Osteoblast (primary cell): ENCODE measurements around the gene TTLL10. TPM values are rescaled to one million over a fixed set of nuclear protein-coding genes. Genes with fewer than 3 reads are reported as not detected.

Source experiments
- DNase-seq: peaks from one replicate; pipeline ENCODE4 v3.0.0; 2011; ENCODE audit warnings: low spot score, mixed read lengths; ENCODE audit not compliant: insufficient read length; ENCODE audit errors: missing footprints
- H2AFZ ChIP-seq: 2 replicates; pipeline ENCODE4 v1.6.0; 2011; ENCODE audit warnings: mild to moderate bottlenecking, low read length
- H3K27ac ChIP-seq: 2 replicates; pipeline ENCODE4 v1.5.1; 2011; ENCODE audit warnings: mild to moderate bottlenecking, low read depth, low read length, moderate library complexity
- H3K27me3 ChIP-seq: 2 replicates; pipeline ENCODE4 v1.6.0; 2012; ENCODE audit warnings: mild to moderate bottlenecking, control low read depth, inconsistent platforms, low read length, moderate library complexity; ENCODE audit not compliant: insufficient read depth
- H3K36me3 ChIP-seq: 2 replicates; pipeline ENCODE4 v1.5.1; 2011; ENCODE audit warnings: mild to moderate bottlenecking, low read length, control low read depth, moderate library complexity; ENCODE audit not compliant: insufficient read depth
- H3K4me1 ChIP-seq: 2 replicates; pipeline ENCODE4 v1.5.1; 2011; ENCODE audit warnings: mild to moderate bottlenecking, low read length, control low read depth, moderate library complexity; ENCODE audit not compliant: insufficient read depth
- H3K4me2 ChIP-seq: 2 replicates; pipeline ENCODE4 v1.6.0; 2011; ENCODE audit warnings: mild to moderate bottlenecking, low read length; ENCODE audit not compliant: insufficient read depth
- H3K4me3 ChIP-seq: fragments of 200-600 bp; sonication (generic); 3 replicates; pipeline ENCODE4 v1.5.1; 2012; ENCODE audit warnings: mild to moderate bottlenecking, low read length, inconsistent platforms; ENCODE audit not compliant: insufficient read depth
- H3K79me2 ChIP-seq: 2 replicates; pipeline ENCODE4 v1.6.0; 2012; ENCODE audit warnings: mild to moderate bottlenecking, low read length, control low read depth, inconsistent platforms; ENCODE audit not compliant: insufficient read depth
- H3K9me3 ChIP-seq: 2 replicates; pipeline ENCODE4 v1.5.1; 2011; ENCODE audit warnings: low read depth, low read length, control low read depth
- H4K20me1 ChIP-seq: 2 replicates; pipeline ENCODE4 v1.6.0; 2012; ENCODE audit warnings: mild to moderate bottlenecking, low read length, control low read depth; ENCODE audit not compliant: insufficient read depth
- total RNA-seq: library from RNA; depleted of rRNA; stranded (reverse); fragments of >200 nt; gene quantifications from 2 replicates; pipeline ENCODE4 v1.2.3, GENCODE V29; 2012
- TF ChIP-seq, protein P1 (sequence below): IDR thresholded peaks from 2 replicates; pipeline ENCODE4 v1.5.1; 2011; ENCODE audit warnings: mild to moderate bottlenecking, low read depth, low read length, moderate library complexity; ENCODE audit errors: extremely low read depth

TTLL10 gene
- total RNA-seq, 1 donor, result not detected

DNA sequence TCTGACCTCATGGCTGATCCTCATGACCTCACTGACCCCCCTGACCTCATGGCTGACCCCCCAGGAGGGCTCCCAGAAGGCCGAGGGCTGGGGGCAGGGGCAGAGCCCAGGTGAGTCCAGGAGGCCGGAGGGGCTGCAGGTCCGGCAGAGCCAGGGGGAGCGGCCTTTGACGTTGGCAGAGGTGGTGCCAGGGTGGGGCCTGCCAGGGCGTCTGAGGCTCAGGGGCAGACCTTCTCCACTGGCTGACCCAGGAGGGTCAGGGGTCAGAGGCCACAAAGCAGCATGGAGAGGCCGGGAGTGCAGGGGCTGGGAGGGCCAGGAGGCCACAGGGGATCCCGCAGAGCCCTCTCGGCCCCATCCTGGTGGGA, 28.1 kb upstream of the TTLL10 start:
- Histone ChIP-seq H3K27ac (no peak overlapping the region), H4K20me1 (no peaks in the 10 kb centered on the region), H3K27me3 (no peaks in the 10 kb centered on the region), H3K9me3 (no peaks in the 10 kb centered on the region), H3K36me3 (no peaks in the 10 kb centered on the region), H2AFZ (no peak overlapping the region), H3K4me2 (no peak overlapping the region), H3K4me3 (no peak overlapping the region), H3K79me2 (no peaks in the 10 kb centered on the region), H3K4me1 (no peaks in the 10 kb centered on the region)
- TF ChIP-seq, protein P1, sequence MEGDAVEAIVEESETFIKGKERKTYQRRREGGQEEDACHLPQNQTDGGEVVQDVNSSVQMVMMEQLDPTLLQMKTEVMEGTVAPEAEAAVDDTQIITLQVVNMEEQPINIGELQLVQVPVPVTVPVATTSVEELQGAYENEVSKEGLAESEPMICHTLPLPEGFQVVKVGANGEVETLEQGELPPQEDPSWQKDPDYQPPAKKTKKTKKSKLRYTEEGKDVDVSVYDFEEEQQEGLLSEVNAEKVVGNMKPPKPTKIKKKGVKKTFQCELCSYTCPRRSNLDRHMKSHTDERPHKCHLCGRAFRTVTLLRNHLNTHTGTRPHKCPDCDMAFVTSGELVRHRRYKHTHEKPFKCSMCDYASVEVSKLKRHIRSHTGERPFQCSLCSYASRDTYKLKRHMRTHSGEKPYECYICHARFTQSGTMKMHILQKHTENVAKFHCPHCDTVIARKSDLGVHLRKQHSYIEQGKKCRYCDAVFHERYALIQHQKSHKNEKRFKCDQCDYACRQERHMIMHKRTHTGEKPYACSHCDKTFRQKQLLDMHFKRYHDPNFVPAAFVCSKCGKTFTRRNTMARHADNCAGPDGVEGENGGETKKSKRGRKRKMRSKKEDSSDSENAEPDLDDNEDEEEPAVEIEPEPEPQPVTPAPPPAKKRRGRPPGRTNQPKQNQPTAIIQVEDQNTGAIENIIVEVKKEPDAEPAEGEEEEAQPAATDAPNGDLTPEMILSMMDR, result no peak
- DNase-seq, result no peak

DNA sequence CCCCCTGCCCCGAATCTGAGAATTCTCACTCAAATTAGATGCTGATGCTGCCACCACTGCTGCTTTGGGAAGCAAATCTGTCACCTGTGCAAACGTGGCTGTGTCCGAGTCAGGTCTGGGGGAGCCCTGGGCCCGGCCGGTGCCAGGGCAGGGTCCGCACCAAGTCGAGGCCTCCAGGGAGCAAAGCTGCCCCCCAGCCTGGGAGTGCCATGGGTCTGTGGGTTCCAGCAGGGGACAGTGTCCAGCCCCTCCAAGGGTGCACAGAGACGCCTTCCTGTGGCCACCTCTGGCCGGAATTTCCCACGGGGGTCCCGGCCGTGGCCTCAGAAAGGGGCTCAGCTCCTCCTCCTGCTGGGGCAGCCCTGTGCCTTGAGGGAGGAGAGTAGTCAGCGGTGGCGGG, 27.7 kb upstream of the TTLL10 start:
- H3K4me3 ChIP-seq, result no peak overlapping the region
- TF ChIP-seq, protein P1, result no peak

DNA sequence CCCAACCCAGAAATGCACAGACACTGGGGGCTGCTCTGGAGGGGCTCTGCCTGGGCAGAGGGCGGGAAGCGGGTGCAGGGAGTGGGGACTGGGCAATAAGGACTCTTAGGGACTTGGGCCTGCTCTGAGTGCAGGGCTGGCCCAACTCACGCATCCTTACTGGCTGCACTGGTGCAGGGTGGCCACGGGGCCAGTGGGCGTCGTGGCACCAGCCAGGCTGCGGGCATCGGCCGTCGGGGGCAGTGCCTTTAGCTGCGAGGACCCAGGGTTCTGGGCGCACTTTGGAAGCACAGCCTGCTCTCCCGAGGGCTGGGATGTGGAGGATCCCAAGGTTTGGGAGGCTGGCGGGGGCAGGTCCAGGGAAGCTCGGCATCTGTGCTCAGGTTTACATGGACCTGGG, 27.1 kb upstream of the TTLL10 start:
- H3K36me3 ChIP-seq, result no peaks in the 10 kb centered on the region
- no peak overlapping the region for H3K27ac ChIP-seq
- TF ChIP-seq, protein P1, result no peak
- H3K27me3 ChIP-seq, result no peaks in the 10 kb centered on the region
- no peaks in the 10 kb centered on the region for H3K4me1 ChIP-seq
- H3K4me3 ChIP-seq, result no peak overlapping the region
- H3K79me2 ChIP-seq, result no peaks in the 10 kb centered on the region
- H3K4me2 ChIP-seq, result no peak overlapping the region
- no peaks in the 10 kb centered on the region for H3K9me3 ChIP-seq
- no peaks in the 10 kb centered on the region for H4K20me1 ChIP-seq
- no peak for DNase-seq
- no peak overlapping the region for H2AFZ ChIP-seq

More for the DNA sequence above, 27.7 kb upstream of the TTLL10 start:
- no peaks in the 10 kb centered on the region for H3K4me1 ChIP-seq
- DNase-seq, result no peak
- H4K20me1 ChIP-seq, result no peaks in the 10 kb centered on the region
- H3K9me3 ChIP-seq, result no peaks in the 10 kb centered on the region
- no peak overlapping the region for H3K4me2 ChIP-seq
- H3K27me3 ChIP-seq, result no peaks in the 10 kb centered on the region
- H3K27ac ChIP-seq, result no peak overlapping the region
- H2AFZ ChIP-seq, result no peak overlapping the region
- H3K36me3 ChIP-seq, result no peaks in the 10 kb centered on the region
- no peaks in the 10 kb centered on the region for H3K79me2 ChIP-seq

DNA sequence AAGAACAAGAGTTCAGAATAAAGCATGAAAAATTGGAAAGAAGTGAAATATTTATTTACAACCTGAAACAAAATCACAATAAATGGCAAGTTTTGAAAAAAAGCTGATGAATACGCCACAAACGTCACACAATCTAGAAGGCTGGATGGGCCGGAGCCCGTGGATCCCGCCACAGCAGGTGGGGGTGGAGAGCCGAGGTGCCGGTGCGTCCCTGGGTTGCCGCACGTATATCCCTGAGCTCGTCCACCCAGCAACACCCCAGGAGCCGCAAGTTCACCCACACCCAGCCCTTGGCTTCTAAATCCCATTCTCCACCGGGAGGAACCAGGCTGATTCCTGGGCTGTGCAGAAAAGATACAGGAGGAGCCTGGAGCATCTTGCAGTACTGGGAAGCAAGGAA, 25.6 kb upstream of the TTLL10 start:
- TF ChIP-seq, protein P1, result no peak
- Histone ChIP-seq H3K4me3 (no peak overlapping the region), H3K27ac (no peak overlapping the region), H4K20me1 (no peaks in the 10 kb centered on the region), H3K9me3 (no peaks in the 10 kb centered on the region), H3K4me1 (no peaks in the 10 kb centered on the region), H3K36me3 (no peaks in the 10 kb centered on the region), H3K27me3 (no peaks in the 10 kb centered on the region), H3K79me2 (no peaks in the 10 kb centered on the region), H2AFZ (no peak overlapping the region), H3K4me2 (no peak overlapping the region)
- DNase-seq, result no peak
